ENCODE data around the gene SDK2.

SDK2 gene

DNA sequence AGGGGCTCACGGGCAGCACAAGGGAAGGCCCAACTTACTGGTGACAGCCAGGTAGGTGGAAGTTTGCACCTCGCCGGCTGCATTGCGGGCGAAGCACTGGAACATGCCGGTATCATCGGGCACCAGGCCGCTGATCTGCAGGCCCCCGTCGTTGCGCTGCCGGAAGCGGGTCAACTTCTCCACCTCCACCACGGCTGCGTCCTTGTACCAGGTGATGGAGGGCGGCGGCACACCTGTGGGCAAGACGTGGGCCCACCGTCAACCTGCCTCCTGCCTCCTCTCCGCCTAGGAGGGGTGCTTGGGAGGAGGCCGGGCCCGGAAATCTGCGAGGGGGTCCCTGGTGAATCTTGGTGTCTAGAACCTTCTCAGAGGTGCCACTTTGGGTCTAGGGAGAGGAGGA lies 208.8 kb downstream of the SDK2 start:
- DNase-seq = no peak

DNA sequence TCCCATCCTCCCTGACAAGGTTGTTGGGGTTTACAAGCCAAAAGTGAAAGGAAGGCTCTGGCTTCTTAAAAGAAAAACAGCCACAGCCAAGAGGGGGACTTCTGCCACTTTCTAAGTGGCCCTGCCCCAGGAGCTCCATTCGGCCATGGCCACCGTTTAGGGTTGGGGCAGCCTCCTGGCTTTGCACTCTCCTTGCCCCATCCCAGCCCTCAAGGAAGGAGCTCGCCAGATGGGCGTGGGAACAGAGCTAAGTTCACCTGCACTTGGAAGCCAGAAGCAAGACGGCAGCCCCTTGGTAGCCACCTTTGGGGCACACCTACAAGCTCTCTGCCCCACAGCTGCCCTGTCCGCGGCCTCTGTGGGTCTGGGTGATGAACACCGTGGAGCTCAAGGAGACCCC lies 210.1 kb downstream of the SDK2 start:
- no peak for DNase-seq

DNA sequence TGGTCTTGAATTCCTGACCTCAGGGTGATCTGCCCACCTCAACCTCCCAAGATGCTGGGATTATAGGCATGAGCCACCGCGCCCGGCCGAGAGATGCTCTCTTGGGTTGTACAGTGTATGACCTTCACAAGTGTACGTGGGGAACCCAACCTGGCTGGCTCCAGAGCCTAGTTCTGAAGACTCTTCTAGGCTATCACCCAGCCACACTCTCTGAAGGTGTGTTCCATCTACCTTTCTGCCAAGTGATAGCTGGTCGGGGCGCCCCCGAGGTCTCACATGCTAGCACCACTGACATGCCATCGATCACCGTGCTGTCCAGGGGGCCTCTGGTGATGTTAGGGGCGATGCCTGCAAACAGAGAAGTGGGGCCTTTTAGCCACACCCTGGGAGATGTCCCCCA lies 210.7 kb downstream of the SDK2 start:
- DNase-seq = no peak

DNA sequence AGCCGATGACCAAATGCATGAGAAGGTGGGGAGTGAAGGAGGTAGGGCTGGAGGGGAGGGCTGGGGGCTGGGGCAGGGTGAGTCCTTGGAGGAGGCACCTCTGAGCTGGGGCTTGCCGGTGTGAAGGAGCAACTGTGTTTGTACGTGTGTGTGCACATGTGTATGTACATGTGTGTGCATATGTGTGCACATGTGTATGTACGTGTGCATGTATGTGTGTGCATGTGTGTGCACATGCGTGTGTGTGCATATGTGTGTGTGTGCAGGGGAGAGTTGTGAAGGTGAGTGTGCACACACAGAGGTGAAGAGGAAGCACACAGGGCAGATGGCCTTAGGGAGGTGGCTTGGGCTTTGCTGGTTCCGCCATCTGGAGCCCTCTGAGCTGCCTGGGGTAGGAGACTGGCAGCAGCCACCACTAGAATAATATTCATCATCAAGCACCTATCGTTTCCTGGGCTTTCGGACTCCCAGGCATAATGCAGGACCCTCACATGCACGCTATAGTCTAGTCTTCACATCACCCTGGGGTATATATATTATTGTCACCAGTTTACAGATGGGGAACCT lies 211.5 kb downstream of the SDK2 start:
- no peak for DNase-seq

DNA sequence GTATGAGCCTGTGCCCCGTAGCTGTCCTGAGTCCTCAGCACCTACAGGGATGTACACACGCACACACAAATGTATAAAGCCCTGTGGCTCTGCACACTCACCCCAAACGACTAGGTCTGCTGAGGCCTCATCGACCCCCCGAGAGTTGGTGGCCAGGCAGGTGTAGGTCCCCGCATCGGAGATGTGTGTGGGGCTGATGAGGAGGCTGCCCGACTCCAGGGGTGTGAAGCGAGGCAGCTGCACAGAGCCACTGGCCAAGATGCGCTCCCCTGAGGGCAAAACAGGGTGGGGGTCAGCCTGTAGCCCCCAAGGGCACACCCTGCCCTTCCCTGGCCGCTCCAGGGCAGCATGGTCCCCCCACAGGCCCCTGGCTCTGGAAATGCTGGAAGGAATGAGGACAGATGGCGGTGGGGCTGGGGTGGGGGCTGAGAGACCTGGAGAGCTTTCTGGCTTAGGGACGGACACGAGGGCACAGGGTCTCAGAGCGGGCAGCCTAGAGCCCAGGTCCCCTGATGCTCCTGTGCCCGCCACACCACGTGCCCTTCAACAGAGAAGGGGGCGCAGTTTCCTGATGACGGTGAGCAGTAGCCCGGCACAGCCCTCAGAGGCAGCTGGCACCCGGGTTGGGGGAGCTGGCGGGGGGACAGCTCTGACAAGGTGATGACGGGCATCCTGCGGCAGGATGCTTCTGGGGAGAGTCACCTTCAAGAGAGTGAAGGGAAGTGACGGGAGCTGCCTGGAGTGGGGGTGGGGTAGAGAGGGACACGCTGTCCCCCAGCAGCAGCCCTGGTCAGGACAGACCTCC lies 212.6 kb downstream of the SDK2 start:
- DNase-seq = no peak

DNA sequence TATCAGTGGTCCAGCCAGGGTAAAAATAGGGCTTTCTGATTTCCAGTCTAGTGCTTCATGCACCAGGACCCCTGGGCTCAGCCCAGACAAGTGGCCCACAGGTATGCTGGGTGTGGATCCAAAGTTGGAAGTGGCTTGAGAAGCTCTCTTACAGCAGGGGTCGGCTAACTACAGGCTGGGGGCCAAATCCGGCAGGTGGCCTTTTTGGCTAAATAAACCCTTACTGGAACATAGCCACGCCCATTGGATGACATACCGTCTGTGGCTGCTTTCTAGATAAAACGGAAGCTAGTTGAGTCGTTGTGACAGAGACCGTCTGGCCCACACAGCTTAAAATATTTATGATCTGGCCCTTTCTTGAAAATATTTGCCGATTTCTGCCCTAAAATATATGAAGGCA lies 213.4 kb downstream of the SDK2 start:
- peak; percentile 84 for DNase-seq

DNA sequence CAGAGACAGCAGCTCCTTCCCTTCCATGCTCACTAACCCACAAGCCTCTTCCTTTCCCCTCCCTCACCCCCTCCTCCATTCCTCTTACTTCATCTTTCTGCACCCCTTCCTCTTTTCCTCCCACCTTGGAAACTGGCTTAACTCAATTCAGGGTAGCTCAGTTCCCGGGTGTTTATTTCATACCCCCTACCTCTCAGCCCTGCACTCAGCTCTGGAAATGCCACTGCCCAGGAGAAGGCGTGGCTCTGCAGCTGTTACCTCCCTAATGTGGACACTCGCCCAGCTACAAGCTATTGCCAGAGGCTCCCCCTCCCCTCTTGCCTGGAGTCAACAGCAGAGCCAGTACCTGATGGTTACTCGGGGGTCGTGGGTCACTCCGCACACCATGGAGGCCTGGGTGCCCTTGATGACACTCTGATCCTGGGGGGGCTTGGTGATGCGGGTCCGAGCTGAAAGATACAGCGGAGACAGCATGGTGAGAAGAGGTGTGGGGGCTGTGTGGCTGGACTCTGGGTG lies 214.0 kb downstream of the SDK2 start:
- peak; percentile 62 for DNase-seq

DNA sequence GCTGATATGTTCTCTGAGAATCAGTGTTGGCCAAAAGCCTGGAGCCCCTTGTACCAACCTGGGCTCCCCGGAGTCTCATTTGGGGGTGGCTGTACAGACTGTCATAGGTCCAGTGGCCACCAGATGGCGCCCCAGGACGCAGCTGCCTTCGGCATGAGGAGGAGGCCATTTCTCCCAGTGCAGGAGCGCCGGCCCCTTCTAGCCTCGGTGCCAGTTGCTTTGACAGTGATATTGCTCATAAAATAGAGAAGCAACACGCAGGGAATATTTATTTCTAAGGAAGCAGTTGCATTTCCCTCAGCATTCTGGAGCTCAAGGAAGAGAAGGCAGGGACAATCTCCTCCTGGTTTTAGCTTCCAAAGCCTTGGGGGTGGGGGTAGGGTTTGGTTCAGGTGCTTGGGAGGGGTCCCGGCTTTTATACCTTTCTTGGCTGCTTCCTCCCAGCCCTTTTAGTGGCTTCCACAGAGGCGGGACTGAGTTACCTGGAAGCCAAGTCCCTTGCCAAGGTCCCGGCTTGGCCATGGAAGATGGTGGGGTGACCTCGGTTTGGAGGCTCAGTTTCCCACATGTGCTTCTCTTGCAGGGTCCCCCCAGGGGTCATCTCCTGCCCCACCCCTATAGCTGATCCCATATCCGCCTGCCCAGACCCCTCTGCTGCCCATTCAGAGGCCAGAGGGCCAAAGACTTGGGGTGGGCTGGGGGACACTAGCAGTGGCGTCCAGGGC lies 214.6 kb downstream of the SDK2 start:
- DNase-seq = peak; percentile 57

DNA sequence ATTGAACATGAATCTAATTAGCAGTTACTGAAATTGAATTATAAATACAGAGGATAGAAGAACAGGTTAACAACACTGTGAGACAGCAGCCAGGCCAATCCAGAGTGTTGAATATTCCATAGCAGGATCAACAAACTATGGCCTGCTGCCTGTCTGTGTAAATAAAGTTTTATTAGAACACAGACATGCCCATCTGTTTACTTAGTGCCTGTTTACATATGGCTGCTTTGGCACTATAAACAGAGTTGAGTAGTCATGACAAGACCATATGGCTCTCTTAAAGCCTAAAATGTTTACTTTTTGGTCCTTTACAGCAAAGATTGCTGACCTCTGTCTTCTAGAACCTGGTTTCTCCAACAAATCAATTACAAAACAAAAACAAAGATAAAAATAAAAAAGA lies 217.0 kb downstream of the SDK2 start:
- peak; percentile 64 for DNase-seq

DNA sequence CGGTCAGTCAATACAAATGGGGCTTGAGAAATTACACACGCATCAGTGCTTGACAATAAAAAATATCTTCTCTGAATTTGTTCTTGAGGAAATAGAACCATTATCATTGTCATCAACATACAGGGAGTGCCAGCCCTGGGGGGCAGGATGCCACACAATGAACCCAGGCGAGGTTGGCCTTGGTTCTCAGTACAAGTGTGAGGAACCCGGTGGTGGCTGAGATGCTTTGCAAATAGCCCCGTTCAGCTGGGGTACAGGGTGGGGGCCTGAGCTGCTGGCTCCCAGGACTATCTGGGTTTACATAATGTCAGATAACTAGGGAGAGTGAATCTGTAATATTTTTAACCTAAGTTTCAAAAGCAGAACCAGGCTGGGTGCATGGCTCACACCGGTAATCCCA lies 219.7 kb downstream of the SDK2 start:
- no peak for DNase-seq

DNA sequence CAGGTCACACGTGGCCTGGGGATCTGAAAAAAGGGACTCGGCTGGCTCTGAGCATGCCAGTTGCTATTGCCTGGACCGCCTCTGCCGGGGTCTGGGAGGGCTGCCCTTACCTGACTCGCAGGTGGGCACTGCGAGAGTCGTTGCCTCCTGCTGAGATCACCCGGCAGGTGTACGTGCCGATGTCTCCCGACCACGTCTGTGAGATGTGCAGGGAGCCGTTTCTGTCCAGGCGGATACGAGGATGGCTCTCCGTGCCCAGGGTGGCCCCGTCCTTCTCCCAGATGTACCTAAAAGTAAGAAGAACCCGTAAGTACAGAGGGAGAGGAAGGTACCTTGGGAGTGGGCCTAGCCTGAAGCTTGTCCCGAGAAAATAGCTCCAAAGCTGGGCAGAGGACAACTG lies 220.4 kb downstream of the SDK2 start:
- no peak for DNase-seq

DNA sequence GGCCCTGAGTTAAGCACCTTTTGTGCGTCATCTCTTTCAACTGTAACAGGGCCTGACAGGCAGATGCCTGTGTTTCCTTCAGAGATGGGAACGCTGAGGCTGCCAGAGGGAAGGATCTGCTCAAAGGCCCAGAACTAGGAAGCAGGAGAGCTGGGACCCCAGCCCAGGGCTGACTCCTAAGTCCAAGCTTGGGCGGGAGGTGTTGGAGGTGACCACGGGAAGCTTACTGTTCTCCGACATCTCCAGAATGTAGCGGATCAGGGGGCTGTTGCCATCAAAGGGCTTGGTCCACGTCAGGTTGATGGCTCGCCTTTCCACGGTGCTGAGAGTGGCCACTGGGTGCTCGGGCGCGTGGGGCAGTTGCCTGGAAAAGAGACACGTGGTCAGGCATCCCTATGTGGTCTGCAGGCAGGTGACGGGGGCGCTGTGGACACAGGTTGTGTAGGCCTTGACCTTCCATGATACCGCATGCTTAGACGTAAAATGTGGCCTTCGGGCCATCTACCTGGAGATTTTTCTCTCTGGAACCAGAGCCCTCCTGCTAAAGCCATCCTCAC lies 221.0 kb downstream of the SDK2 start:
- no peak for DNase-seq

DNA sequence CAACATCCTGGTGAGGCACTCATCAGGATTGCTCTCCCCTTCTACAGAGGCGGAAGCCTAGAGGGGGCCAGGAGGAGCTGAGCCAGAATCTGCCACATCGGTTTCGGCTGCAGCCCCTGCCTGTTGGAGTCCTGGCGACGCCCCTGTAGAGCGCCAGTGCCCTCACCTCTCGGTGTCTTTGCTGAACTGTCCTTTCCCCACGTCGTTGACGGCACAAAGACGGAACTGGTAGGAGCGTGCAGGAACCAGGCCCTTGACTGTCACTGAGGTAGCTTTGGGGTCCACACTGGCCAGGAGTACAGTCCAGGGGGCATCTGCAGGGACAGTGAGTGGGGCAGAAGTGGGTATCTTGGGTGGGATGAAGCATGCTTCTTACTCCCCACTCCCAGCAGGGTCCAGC lies 222.1 kb downstream of the SDK2 start:
- DNase-seq = no peak

DNA sequence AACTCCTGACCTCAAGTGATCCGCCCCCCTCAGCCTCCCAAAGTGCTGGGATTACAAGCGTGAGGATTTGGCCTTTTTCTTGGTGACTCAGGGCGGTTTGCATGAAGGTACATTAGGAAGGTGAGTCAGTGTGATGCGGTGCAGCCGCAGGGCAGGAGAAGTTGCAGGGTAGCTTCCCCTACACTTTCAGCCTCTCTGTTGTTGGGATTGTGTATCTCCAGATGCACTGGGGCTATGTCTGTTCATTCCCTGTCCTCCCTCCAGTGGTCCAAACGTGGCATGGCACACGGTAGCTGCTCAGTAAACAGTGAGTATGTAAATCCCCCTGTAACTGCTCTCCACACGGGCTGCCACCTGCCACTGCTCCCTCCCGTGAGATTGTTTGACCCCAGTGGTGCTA lies 223.3 kb downstream of the SDK2 start:
- DNase-seq = peak; percentile 38

DNA sequence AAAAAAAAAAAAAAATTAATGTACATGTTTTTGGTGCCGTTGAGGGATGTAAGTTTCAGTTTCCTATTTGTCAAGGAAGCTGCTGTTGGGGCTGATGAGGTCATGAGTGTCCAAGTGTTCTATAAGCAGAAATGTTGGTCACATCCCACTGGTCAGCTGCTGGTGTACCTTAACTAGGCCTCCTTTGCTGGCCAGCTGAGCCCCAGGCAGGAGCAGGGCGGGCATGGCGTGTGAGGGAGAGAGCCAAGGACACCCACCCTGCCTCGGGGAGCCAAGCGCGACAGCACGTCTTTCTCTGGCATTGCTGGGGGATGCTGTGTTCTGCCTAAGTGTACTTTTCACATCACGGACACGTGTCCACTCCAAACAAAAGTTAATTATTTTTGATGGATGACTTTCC lies 224.4 kb downstream of the SDK2 start:
- no peak for DNase-seq

DNA sequence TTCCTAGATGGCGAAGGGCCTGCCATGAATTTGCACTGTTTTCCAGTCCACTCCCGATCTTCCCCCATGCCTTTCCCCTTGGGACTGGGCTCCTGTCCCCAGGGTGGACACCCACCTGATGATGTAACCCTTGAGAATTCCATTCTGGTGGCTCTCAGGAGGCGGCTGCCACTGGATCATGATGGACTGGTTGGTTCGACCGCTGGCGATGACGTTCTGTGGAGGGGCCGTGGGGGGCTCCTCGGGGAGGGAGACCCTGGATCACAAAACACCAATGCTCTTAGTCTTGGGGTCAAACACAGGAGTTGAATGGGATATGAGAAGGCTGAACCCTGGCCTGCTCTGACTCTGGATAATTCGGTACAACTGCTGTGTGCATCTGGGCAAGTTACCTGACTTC lies 225.2 kb downstream of the SDK2 start:
- DNase-seq = no peak

DNA sequence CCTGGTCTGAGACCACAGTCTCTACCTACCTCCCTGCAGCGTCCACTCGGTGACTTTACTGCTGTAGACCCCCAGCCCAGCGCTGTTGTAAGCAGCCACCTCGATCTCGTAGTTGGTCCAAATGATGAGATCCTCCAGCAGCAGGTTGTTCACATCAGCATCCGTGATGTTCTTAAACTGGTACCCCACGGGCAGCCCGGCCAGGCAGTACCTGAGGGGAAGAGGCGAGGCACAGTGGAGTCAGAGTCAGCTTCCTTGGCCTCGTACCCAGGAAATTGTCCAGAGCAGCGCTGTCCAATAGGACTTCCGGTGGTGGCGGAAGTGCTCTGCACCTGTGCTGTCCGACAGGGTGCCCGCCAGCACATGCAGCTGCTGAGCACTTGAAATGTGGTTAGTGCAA lies 228.5 kb downstream of the SDK2 start:
- DNase-seq = no peak

DNA sequence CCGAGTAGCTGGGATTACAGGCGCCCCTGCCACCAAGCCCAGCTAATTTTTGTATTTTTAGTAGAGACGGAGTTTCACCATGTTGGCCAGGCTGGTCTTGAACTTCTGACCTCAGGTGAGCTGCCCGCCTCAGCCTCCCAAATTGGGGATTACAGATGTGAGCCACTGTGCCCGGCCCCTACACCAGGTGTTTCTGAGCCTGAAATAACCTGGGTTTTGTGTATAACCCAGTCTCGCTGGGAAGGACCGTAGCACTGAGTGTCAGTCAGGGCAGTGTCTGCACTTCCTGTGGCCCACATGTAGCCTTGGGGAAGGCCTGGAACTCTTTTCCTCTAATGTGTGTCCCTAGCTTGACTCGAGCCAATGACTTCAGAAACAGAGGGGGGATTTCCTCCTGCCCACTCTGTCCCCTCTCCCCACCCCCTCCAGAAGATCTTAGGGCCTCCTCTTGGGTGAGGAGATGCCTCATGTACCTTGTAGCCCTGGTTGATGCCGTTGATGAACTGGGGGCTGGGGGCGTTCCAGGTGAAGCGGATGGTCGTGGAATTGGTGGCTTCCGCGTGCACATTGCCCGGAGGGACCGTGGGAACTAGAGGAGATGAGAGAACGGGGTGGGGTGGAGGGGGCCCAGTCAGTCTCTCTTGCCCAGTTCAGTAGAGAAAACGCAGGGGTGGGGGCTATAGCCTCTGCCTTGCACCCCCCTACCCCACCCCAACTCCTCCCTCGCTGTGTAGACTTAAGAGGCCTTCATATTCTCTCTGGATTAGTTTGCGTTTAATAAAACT lies 229.9 kb downstream of the SDK2 start:
- DNase-seq = no peak

DNA sequence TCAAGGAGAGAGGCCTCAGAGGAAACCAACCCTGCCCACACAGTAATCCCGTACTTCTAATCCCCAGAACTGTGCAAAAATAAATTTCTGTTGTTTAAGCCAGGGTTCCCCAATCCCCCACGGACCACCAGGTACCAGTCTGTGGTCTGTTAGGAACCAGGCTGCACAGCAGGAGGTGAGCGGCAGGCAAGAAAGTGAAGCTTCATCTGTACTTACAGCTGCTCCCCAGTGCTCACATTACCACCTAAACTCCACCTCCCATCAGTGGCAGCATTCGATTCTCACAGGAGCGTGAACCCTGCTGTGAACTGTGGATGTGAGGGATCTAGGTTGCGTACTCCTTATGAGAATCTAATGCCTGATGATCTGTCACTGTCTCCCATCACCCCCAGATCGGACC lies 231.3 kb downstream of the SDK2 start:
- no peak for DNase-seq

DNA sequence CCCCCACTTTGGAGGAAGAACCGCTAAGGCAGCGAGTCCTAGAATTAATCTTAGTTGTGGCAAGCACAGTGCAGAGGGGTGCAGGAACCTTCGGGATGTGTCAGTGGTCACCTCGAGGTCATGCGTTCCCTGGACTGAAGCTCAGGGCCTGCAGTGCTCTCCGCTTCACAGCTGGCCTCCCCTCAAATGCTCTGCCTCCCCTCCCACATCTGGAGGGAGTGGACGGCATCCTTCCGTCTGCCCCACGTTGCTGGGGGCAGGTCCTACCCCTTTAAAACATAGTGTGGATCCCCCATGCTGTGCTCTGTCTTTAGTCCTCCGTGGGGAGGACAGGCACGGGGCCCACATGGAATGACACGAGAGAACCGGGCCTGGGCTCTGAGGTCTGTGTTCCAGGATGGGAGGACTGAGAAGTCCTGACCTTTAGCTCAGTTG lies 232.9 kb downstream of the SDK2 start:
- DNase-seq = no peak

DNA sequence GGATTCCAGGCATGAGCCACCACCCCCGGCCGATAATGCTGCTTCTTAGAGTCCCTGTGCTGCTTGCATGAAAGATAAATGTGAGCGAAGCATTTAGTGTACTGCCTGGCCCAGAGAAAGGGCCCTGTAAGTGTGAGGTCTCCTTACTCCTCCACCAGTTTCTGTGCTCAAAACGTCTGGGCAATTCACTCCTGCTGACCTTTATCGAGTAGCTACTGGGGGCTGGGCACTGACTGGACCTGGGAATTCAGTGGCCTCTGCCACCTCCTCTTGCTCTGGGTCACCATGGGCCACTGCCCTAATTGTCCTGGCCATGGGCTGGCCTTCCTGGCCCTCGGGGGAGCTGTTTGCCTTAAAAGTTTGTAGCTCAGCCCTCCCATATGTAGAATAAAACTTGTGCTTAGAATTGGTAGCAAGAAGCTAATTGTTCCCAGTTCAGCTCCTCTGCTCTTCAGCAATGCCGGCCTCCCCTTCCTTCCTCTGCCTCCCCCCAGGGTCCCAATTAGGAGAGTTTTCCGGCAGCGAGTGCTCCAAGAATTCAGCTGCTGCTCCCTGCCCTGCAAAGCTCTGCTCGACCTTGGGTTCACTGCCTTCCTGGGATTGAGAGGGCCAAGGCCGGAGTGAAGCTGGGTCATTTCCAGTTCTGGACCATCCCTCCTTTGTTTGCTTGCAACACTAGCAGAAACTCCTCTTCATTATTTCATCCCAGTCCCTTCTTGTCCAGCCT lies 233.5 kb downstream of the SDK2 start:
- no peak for DNase-seq

DNA sequence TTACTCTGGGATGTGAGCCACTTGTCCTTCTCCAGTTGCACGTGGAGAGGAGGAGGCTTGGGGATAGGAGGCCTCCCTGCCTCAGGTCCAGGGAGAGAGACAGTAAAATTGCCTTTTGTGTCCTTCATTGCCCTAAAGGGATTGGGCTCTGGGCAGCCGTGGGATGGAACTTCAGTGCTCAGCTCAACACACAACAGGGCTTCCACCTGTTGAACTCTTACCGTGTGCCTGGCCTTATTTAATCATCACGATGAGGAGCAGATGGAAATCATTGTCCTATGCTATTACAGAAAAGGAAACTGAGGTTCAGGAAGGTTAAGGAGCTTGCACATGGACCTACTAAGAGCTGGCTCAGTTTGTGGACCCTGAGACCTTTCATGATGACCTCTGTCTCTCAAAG lies 240.0 kb downstream of the SDK2 start:
- no peak for DNase-seq

Measured in SHP77 treated with DMSO at 0.1 percent for 48 hours (cell line).